Activated naive CD4-positive, alpha-beta T cell treated with anti-CD3 and anti-CD28 coated beads, Interleukin-2, amount 50 U/mL, for 24 hours (primary cell): ENCODE results near the gene IFI44L.

Source experiments
- H3K27ac Mint-ChIP-seq: one replicate; pipeline ENCODE4 v1.8.0; 2021; ENCODE audit warnings: mild to moderate bottlenecking, mixed read lengths
- H3K27me3 Mint-ChIP-seq: one replicate; pipeline ENCODE4 v1.8.0; 2021; ENCODE audit warnings: mixed read lengths
- H3K36me3 Mint-ChIP-seq: one replicate; pipeline ENCODE4 v1.8.0; 2021; ENCODE audit warnings: mixed read lengths
- H3K4me1 Mint-ChIP-seq: one replicate; pipeline ENCODE4 v1.8.0; 2021; ENCODE audit warnings: mixed read lengths
- H3K4me3 Mint-ChIP-seq: one replicate; pipeline ENCODE4 v1.8.0; 2021; ENCODE audit warnings: mild to moderate bottlenecking, mixed read lengths
- H3K9me3 Mint-ChIP-seq: one replicate; pipeline ENCODE4 v1.8.0; 2021; ENCODE audit warnings: mixed read lengths

IFI44L gene

DNA sequence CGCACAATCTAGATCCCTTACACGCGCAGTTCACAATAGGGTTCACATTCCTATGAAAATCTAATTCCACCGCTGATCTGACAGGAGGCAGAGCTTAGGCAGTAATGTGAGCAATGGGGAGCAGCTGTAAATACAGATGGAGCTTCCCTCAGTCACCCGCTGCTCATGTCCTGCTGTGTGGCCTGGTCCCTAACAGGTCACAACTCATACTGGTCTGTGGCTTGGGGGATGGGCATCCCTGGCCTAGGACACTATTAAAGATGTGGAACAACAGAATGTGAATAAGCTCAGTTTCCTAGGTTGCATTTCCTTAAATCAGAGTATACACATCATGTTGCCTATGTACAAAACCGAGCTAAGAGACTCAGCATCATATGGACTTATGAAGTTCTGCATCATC lies 45.6 kb downstream of the IFI44L start:
- Mint-ChIP-seq H3K27ac (no peak overlapping the region), H3K9me3 (no peaks in the 10 kb centered on the region), H3K4me1 (peaks cover 5% of the 10 kb centered on the region), H3K27me3 (no peaks in the 10 kb centered on the region), H3K4me3 (no peak overlapping the region), H3K36me3 (peaks cover 8% of the 10 kb centered on the region)

DNA sequence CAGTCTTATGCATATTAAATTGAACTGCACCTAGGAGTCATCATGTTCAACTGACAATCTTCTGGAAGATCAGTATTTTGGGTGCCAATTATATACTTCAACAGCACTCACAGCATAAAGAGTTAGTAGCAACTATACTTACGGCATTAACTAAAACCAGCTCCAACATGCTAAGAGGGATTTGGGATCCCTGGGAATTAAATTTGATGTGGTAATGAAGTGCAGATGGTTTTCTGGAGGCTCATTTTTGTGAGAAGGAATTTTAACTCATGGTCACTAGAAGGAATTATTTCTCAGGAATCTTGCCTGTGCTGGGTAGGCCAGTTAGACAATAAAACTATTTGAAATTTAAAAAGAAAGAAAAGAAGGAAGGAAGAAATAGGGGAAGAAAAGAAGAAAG lies 47.7 kb downstream of the IFI44L start:
- Mint-ChIP-seq H3K27me3 (no peaks in the 10 kb centered on the region), H3K9me3 (no peaks in the 10 kb centered on the region), H3K36me3 (peaks cover 3% of the 10 kb centered on the region), H3K27ac (no peak overlapping the region), H3K4me1 (peaks cover 13% of the 10 kb centered on the region), H3K4me3 (no peak overlapping the region)

DNA sequence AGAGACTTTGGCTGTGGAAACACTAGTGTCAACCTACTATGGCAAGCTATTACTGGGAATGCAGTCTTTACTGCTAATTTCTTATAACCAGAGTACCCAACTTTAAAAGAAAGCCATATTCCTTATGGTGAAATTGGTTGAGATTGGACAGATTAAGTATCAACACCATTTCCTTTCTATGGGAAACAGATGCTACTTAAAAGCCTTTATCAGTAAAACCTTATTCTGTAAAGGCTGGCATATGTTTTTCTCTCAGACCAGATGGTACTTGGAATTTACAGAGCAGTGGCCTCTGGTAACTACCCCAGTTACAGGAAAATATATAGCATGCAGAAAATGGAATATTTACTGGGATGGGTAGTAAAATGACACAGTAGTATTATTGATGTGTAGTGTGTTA lies 48.2 kb downstream of the IFI44L start:
- H3K27me3 Mint-ChIP-seq = no peaks in the 10 kb centered on the region
- H3K36me3 Mint-ChIP-seq = peaks cover 3% of the 10 kb centered on the region
- peaks cover 10% of the 10 kb centered on the region for H3K4me1 Mint-ChIP-seq
- H3K4me3 Mint-ChIP-seq = no peak overlapping the region
- H3K27ac Mint-ChIP-seq = no peak overlapping the region
- no peaks in the 10 kb centered on the region for H3K9me3 Mint-ChIP-seq

DNA sequence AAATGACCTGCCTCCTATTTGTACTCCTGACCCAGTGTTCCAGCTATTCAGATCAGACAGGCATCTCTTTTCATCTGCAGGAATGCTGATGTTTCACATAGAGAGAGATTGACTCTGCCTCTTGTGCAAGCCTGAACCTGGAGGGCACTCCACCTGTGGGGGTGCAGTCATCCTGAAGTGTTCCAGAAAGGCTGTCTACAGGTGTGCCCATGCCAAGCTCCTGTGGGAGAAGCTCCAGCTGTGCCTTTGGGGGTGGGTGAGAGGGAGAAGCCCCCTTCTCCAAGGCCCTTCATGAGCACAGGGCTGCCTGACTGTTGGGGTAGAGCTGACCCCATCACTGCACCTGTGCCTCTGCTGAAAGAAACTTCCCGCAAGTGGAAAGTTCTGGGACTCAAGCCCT lies 52.2 kb downstream of the IFI44L start:
- no peak overlapping the region for H3K27ac Mint-ChIP-seq
- H3K4me1 Mint-ChIP-seq = peaks cover 8% of the 10 kb centered on the region
- no peaks in the 10 kb centered on the region for H3K9me3 Mint-ChIP-seq
- no peaks in the 10 kb centered on the region for H3K36me3 Mint-ChIP-seq
- H3K27me3 Mint-ChIP-seq = no peaks in the 10 kb centered on the region
- no peak overlapping the region for H3K4me3 Mint-ChIP-seq

DNA sequence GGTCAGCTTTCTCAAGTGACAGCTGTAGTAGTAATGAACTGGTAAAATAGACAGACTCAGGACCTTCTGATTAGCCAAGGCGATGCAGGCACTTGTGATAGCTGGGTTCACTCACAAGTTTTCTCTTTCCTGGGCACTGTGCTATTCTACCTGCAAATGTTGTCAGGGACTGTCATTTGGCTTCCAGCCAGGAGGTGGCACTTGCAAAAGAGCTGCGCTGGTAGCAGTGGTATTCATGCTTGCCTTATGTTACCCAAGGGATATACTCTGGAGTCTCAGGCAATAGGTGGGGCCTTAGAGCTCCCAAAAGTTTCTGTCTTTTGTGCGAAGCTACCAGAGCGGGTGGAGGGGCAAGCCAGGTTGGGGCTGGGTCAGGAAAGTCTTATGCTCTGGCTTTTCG lies 52.9 kb downstream of the IFI44L start:
- Mint-ChIP-seq H3K9me3 (no peaks in the 10 kb centered on the region), H3K4me1 (peaks cover 12% of the 10 kb centered on the region), H3K27me3 (no peaks in the 10 kb centered on the region), H3K36me3 (no peaks in the 10 kb centered on the region), H3K4me3 (no peak overlapping the region), H3K27ac (no peak overlapping the region)

DNA sequence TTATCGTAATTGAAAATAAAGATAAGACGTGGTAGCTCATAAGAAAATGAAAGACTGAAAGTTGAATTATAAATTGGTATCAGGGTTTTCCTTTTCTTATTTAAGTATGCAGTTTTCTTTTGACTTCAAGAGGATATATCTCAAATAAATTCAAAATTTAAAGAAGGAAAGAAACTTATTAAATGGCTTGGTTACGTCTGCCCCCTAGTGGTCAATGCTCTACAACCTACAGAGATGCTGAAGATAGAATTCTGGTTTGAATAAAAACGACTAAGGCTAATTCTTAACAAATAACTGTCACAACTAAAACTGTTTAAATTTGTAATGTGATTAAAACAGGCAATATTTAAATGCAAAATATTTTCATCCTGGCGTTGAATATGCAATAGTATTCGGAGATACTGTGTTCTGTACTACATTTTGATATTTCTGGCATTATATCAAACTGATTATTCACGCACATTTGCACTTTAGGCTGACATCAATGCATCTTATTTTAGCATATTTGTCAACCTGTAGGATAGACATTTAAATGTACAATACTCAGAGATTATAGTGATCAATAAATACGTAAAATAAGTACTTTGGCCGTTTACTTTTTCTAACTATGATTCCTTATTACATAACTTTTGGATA lies 56.2 kb downstream of the IFI44L start:
- Mint-ChIP-seq H3K4me3 (no peak overlapping the region), H3K4me1 (peaks cover 12% of the 10 kb centered on the region), H3K9me3 (no peaks in the 10 kb centered on the region), H3K27me3 (peaks cover 2% of the 10 kb centered on the region), H3K27ac (no peak overlapping the region), H3K36me3 (no peaks in the 10 kb centered on the region)

DNA sequence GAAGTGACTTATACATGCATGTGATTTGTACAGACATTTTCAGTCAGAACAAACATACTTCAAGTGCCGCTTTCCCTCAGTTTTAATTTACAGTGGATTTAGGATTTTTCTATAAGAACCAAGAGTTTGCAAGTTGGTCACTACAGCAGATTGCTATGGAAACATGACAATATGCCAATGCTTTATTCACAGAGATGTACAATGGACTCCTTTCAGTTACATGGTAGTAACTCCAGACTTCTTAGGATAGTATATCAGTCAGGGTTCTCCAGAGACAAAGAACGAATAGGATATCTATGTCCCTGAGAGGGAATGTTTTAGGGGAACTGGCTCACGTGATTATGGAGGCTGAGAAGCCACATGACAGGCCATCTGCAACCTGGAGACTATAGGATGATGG lies 56.7 kb downstream of the IFI44L start:
- Mint-ChIP-seq H3K27ac (no peak overlapping the region), H3K4me1 (peaks cover 7% of the 10 kb centered on the region), H3K4me3 (no peak overlapping the region), H3K27me3 (peaks cover 2% of the 10 kb centered on the region), H3K9me3 (no peaks in the 10 kb centered on the region), H3K36me3 (no peaks in the 10 kb centered on the region)

GRCh38 chr1:78677788-78678187 lies 57.5 kb downstream of the IFI44L start:
- peaks cover 3% of the 10 kb centered on the region for H3K27me3 Mint-ChIP-seq
- H3K4me3 Mint-ChIP-seq = no peak overlapping the region
- peaks cover 6% of the 10 kb centered on the region for H3K4me1 Mint-ChIP-seq
- H3K36me3 Mint-ChIP-seq = no peaks in the 10 kb centered on the region
- no peaks in the 10 kb centered on the region for H3K9me3 Mint-ChIP-seq
- no peak overlapping the region for H3K27ac Mint-ChIP-seq

DNA sequence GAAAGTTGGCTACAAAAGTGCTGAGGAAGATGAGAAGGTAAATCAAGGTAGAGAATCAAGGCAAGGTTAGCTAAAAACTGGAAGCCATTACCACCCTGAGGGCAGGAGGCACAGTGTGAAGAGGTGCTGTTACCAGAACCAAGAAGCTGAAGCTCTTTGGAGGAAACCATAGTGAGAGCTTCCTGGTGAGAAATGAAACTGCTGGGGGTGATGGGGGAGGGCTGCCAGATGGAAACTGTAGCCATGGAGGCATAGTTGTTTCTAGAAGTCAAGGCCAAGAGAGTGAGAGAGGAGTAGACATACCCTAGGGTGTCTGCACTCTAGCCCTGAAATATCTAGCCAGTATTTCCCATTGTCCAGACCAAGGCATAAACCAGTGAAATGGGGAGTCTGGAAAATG lies 58.1 kb downstream of the IFI44L start:
- Mint-ChIP-seq H3K4me1 (peaks cover 6% of the 10 kb centered on the region), H3K36me3 (no peaks in the 10 kb centered on the region), H3K4me3 (no peak overlapping the region), H3K27ac (no peak overlapping the region), H3K27me3 (peaks cover 3% of the 10 kb centered on the region), H3K9me3 (no peaks in the 10 kb centered on the region)

DNA sequence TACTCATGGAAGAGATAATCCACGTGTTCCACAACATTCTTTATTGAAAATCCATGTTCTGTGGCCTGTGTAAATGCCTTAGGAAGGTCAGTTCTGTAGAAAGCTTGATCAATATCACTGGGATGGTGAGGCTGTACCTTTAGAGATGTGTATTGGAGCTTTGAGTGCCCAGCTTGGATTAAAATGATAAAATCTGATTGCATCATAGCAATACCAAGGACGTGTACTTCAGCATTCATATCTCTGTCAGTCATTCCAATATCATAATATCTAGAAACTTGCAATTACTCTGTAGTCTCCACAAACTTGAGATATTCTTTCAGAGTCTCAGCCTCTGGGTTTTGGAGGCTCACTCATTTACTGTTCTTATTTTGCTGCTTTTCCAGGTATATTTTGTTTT lies 61.0 kb downstream of the IFI44L start:
- Mint-ChIP-seq H3K27me3 (peaks cover 3% of the 10 kb centered on the region), H3K4me1 (peaks cover 6% of the 10 kb centered on the region), H3K9me3 (no peaks in the 10 kb centered on the region), H3K27ac (no peak overlapping the region), H3K4me3 (no peak overlapping the region), H3K36me3 (no peaks in the 10 kb centered on the region)

- H3K27ac Mint-ChIP-seq = no peak overlapping the region
- no peaks in the 10 kb centered on the region for H3K36me3 Mint-ChIP-seq
- no peak overlapping the region for H3K4me3 Mint-ChIP-seq
- no peaks in the 10 kb centered on the region for H3K9me3 Mint-ChIP-seq
- H3K27me3 Mint-ChIP-seq = peaks cover 3% of the 10 kb centered on the region
- H3K4me1 Mint-ChIP-seq = peaks cover 6% of the 10 kb centered on the region
Measured at GRCh38 chr1:78682496-78682895, 62.2 kb downstream of the IFI44L start.

GRCh38 chr1:78683079-78683478 lies 62.8 kb downstream of the IFI44L start:
- no peak overlapping the region for H3K4me3 Mint-ChIP-seq
- peaks cover 3% of the 10 kb centered on the region for H3K27me3 Mint-ChIP-seq
- peaks cover 3% of the 10 kb centered on the region for H3K4me1 Mint-ChIP-seq
- no peak overlapping the region for H3K27ac Mint-ChIP-seq
- H3K9me3 Mint-ChIP-seq = no peaks in the 10 kb centered on the region
- no peaks in the 10 kb centered on the region for H3K36me3 Mint-ChIP-seq

GRCh38 chr1:78687315-78687714 lies 67.1 kb downstream of the IFI44L start:
- no peaks in the 10 kb centered on the region for H3K4me1 Mint-ChIP-seq
- H3K36me3 Mint-ChIP-seq = no peaks in the 10 kb centered on the region
- H3K27ac Mint-ChIP-seq = no peak overlapping the region
- H3K9me3 Mint-ChIP-seq = no peaks in the 10 kb centered on the region
- no peak overlapping the region for H3K4me3 Mint-ChIP-seq
- H3K27me3 Mint-ChIP-seq = peaks cover 8% of the 10 kb centered on the region

GRCh38 chr1:78687914-78688313 lies 67.7 kb downstream of the IFI44L start:
- H3K4me3 Mint-ChIP-seq = no peak overlapping the region

DNA sequence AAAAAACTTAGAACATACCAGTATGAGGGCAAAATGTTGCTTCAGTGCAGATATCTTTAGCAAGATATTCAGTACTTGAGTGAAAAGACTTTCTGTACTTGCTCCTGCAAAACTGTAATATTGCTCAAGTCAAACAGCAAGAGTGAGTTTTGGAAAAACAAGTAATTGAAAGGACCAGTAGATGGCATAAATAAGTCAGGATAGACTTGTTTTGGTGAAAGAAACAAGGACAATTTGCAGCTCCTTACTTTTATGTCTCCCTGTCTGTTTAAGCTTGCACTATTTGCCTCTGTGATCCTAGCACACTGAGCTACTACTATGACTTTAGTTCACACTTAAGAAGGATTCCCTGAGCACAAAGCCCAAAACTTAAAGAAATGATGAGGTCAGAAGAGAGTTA lies 68.4 kb downstream of the IFI44L start:
- Mint-ChIP-seq H3K27ac (no peak overlapping the region), H3K4me1 (no peaks in the 10 kb centered on the region), H3K27me3 (peaks cover 7% of the 10 kb centered on the region), H3K4me3 (no peak overlapping the region), H3K9me3 (no peaks in the 10 kb centered on the region), H3K36me3 (no peaks in the 10 kb centered on the region)

More at GRCh38 chr1:78687914-78688313, 67.7 kb downstream of the IFI44L start:
- H3K36me3 Mint-ChIP-seq = no peaks in the 10 kb centered on the region
- no peaks in the 10 kb centered on the region for H3K4me1 Mint-ChIP-seq
- H3K27me3 Mint-ChIP-seq = peaks cover 7% of the 10 kb centered on the region
- H3K27ac Mint-ChIP-seq = no peak overlapping the region
- H3K9me3 Mint-ChIP-seq = no peaks in the 10 kb centered on the region

- Mint-ChIP-seq H3K27me3 (peaks cover 7% of the 10 kb centered on the region), H3K9me3 (no peaks in the 10 kb centered on the region), H3K36me3 (no peaks in the 10 kb centered on the region), H3K4me3 (no peak overlapping the region), H3K4me1 (no peaks in the 10 kb centered on the region), H3K27ac (no peak overlapping the region)
Measured at GRCh38 chr1:78690516-78690915, 70.3 kb downstream of the IFI44L start.
